HG03565 (cell line): ENCODE data around the gene RABGAP1L.

Experiments
- ATAC-seq: cut with Tn5 transposase; IDR thresholded peaks from one replicate; pipeline ENCODE4 v1.9.1; 2021; ENCODE audit warnings: mild to moderate bottlenecking, moderate library complexity; ENCODE audit not compliant: unreplicated experiment

RABGAP1L gene

GRCh38 chr1:174975764-174976163 is 816.4 kb downstream of the RABGAP1L start:
- no peak for ATAC-seq

- ATAC-seq = no peak
These were observed 817.3 kb downstream of the RABGAP1L start for GRCh38 chr1:174976436-174977108.

GRCh38 chr1:174982971-174983689 is 823.8 kb downstream of the RABGAP1L start:
- ATAC-seq = no peak

DNA sequence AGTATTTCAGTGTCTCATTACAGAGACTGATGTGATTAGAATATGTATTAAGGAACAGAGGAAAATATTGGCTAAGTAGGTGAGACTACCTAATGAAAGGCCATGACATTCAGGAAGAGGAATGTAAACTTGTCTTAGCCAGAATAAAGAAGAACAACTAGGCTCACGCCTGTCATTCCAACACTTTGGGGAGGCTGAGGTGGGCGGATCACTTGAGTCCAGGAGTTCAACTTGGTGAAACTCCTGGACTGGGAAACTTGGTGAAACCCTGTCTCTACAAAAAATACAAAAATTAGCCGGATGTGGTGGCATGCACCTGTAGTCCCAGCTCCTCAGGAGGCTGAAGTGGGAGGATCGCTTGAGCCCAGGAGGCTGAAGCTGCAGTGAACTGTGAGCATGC is 825.6 kb downstream of the RABGAP1L start:
- ATAC-seq = no peak

- ATAC-seq = no peak
These were observed 829.2 kb downstream of the RABGAP1L start for GRCh38 chr1:174988539-174988938.

DNA sequence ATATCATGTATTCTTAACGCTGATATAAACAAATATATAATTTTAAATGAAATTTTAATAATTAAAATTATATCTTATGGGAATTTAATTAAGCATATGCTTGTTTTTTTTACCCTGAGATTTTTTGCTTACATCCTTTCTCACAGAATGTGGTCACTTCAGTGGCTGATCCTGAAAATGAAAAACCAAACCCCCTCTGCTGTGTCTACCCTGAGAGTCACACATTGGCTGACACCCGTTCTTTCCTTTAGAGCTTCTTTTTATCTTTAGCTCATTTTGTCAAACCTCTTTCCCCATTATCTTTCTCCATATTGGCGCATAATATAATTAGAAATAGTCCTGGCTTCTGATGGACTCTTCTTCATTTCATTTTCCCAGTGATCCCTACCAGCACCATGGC is 829.7 kb downstream of the RABGAP1L start:
- no peak for ATAC-seq

- no peak for ATAC-seq
These were observed 830.4 kb downstream of the RABGAP1L start for GRCh38 chr1:174989536-174990220.

- no peak for ATAC-seq
These were observed 831.2 kb downstream of the RABGAP1L start for GRCh38 chr1:174990382-174990999.

- ATAC-seq = no peak
These were observed 832.2 kb downstream of the RABGAP1L start for GRCh38 chr1:174991473-174991872.

DNA sequence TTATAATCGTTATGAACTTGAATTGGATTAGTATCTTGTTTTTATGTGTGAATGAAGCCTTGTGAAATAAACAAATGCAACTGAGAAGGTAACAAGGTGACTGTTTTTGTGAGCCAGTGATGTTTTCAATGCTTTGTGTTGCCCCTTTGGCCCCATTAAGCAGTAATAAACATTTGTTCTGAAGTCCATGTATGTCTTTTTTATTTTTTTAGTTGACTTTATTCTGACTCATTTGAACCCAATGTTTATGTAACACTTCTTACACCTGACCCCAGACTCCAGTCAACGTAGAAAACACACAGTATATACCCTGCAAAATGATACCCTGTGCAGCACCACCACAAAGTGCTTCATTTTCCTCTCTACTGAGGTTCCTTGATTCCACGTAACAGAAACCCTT is 835.8 kb downstream of the RABGAP1L start:
- no peak for ATAC-seq

GRCh38 chr1:174995916-174996315 is 836.6 kb downstream of the RABGAP1L start:
- ATAC-seq = no peak

- ATAC-seq = no peak
These were observed 837.2 kb downstream of the RABGAP1L start for GRCh38 chr1:174996476-174996875.

DNA sequence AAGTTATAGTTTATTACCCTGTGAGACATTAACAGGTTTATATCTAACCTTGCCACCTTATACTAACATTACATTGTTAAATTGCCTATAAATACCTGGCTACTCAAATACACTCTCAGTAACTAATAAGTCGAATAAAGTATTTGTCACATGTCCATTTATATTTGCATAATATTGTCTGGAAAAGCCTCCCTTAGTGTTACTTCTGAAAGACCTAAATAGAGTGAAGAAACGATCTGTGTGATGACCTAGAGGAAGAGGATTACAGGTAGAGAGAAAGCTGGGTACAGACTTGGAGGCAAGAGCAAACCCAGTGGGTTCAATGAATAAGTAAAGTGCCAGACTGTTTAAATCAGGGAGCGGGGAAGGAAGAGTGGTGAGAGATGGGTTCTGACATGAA is 837.7 kb downstream of the RABGAP1L start:
- ATAC-seq = no peak

DNA sequence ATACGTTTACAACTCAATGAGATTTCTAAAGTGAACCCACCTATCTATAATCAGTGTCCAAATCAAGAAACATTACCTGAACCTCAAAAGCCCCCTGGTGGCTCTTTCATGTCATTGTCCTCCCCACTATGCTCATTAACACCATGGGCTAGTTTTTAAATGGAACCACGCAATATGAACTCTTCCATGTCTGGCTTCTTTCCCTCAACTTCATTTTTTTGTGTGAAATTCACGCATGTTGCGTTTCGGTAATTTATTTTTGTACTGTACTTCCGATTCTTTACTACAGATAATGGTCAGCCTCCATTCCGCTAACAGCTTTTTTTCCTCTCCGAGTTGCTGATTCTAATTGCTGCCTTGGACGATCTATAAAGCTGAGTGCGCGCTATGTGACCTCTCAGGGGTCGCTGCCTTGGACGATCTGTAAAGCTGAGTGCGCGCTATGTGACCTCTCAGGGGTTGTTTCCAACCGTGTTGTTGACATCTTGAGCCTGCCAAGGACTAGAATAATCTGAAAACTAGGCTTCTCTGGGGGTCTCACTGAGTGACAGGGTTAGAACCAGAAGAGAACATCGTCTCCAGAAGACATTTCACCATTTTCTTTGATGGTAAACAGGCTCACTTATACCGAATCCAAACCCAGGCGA is 839.4 kb downstream of the RABGAP1L start:
- ATAC-seq = no peak

GRCh38 chr1:174999216-174999935 is 840.1 kb downstream of the RABGAP1L start:
- peak; percentile 74 for ATAC-seq

DNA sequence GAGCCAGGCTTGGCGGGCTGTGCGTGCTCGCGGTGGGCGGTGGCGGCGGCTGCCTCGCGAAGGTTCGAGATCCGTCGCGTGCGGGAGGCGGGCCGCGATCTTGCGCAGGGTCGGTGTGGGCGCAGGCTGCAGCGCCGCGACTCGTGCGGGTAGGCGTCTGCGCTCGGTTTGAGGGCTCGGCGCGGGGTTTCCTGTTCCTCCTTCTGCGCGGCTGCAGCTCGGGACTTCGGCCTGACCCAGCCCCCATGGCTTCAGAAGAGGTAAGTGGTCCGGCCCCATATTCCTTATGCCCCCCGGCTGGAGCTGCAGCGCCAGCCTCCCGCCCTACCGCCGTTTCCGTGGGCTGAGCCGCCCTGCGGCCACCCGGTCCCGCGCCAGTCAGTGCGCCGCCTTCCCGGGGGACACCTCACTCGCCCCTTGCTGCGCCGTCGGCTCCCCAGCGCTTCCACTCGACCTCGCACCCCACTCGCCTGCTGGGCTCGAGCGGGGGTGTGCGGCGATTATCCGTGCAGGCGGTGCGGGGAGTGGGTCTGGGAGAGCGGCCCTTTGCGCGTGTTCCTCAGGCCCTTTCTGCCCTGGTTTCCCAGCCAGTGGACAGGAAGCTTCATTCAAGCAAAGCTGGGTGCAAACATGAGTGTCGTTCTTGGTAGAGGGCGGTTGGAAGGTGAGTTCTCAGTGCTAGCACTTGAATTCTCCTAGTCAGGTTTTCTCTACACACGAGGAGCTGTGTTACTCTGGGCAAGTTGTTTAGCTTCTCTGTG is 840.8 kb downstream of the RABGAP1L start, which contains the start of gene CACYBP:
Gene CACYBP (plus strand): TSS at position 12 of the 761 bp plus-strand sequence. CDS start 234 bp downstream, at position 246.
- no peak for ATAC-seq

DNA sequence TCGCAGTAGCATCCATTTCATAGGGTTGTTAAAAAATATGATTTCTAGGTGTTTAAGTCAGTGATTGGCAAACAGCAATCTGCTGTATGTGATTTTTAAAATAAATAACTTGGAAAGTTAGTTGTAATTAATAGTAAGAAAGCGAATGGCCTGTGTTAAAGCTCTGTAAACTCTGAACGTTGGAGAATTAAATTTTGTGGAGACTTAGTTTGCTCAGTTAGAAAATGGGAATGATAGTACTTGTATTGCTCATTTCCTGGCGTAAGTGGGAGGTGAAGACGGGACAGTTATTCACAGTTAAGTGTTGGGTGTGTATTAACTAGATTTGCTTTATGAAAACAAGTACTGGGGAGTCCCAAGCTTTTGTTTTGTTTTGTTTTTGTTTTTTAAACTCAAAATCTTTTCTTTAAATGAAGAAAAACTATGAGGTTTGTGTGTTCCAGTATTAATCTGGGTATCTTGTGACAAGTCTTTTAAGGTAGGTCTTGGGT is 841.4 kb downstream of the RABGAP1L start:
- no peak for ATAC-seq

DNA sequence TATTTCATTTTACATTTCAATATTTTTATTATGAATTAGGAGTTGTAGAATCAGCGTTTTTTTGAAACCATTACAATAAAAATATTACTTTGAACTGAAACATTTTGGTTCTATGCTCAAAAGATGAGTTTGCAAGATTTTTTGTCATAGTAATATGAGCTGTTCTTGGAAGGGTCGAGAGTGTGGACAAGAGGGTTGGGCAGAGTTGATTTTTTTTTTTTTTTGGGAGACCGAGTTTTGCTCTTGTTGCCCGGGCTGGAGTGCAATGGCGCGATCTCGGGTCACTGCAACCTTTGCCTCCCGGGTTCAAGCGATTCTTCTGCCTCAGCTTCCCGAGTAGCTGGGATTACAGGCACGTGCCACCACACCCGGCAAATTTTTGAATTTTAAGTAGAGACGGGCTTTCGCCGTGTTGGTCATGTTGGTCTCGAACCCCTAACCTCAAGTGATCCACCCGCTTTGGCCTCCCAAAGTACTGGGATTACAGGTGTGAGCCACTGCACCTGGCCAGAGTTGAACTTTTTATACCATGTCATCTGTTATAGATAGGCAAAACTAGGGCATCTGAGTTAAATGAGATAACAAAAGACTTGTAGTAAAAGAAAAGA is 843.7 kb downstream of the RABGAP1L start:
- ATAC-seq = no peak

- no peak for ATAC-seq
These were observed 844.2 kb downstream of the RABGAP1L start for GRCh38 chr1:175003521-175003920.
